Measurements from ENCODE around the gene WDR27.

Gene WDR27

DNA sequence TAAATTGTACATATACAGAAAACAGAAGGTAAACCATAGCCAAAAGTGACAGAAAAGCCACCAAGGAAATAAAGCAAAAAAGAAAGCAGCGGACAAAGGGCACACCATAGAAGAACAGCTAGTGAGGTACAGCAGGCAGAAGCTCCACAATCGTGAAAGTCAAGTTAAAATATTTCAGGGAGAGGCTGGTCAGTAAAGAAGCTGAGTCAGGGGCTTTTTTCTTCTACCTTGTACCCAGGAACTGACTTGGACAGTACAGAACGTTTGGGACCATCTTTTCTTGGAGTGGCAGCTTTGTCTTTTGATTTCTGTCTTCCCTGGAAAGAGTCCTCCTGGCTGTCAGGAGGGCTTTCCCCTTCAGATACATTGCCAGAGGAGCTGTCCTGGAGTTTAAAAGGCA, 8.2 kb upstream of the WDR27 start:
- in situ Hi-C loops (cut with MboI; ENCODE audit: low sequenced_read_pairs, unreplicated experiment) = no loop called here
- DNase-seq (ENCODE audit: low spot score) = no peak
- TF ChIP-seq, protein P1, sequence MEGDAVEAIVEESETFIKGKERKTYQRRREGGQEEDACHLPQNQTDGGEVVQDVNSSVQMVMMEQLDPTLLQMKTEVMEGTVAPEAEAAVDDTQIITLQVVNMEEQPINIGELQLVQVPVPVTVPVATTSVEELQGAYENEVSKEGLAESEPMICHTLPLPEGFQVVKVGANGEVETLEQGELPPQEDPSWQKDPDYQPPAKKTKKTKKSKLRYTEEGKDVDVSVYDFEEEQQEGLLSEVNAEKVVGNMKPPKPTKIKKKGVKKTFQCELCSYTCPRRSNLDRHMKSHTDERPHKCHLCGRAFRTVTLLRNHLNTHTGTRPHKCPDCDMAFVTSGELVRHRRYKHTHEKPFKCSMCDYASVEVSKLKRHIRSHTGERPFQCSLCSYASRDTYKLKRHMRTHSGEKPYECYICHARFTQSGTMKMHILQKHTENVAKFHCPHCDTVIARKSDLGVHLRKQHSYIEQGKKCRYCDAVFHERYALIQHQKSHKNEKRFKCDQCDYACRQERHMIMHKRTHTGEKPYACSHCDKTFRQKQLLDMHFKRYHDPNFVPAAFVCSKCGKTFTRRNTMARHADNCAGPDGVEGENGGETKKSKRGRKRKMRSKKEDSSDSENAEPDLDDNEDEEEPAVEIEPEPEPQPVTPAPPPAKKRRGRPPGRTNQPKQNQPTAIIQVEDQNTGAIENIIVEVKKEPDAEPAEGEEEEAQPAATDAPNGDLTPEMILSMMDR (IDR thresholded peaks at IDR 0.05; ENCODE audit: borderline replicate concordance, control extremely low read depth, extremely low read depth, insufficient read depth, missing control alignments) = no peak

DNA sequence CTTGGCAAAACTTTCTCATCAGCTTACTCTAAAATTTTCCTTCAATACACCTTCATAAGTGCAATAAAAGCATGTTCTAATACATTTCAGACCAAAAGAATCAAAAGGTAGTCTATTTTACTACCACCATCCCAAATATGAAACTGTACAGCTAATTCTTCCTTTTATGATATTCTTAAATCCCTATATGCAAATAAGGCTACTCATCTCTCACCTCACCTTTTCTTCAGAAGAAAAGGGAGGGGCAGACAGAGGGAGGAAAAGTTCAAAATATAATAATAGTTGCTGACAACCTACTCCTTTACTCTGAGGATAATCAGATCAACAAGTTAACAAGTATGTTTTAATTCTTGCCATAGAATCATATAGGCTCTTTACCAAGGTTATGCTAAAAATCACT, 7.5 kb upstream of the WDR27 start:
- no peak for DNase-seq (ENCODE audit: low spot score)
- in situ Hi-C loops (cut with MboI; ENCODE audit: low sequenced_read_pairs, unreplicated experiment) = no loop called here
- TF ChIP-seq, protein P1 (IDR thresholded peaks at IDR 0.05; ENCODE audit: borderline replicate concordance, control extremely low read depth, extremely low read depth, insufficient read depth, missing control alignments) = no peak

DNA sequence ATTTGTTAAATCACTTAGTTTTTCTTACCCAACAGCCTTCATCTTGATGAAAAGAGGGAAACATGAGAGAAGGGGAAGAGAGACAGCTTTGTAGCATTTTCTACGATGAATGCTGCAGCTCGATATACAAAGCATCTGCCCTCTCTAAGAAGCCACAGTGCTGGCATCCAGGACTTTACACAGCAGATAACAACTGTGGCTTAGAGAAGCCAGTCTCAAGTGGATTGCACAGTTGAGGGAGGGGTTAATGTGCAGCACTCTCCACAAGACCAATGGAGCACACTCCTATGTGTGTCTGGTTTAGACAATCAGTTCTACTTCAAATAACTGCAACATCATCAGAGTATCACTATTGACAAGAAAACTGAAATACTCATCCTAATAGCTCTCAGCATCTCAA, 5.9 kb upstream of the WDR27 start:
- in situ Hi-C loops (cut with MboI; ENCODE audit: low sequenced_read_pairs, unreplicated experiment) = no loop called here

DNA sequence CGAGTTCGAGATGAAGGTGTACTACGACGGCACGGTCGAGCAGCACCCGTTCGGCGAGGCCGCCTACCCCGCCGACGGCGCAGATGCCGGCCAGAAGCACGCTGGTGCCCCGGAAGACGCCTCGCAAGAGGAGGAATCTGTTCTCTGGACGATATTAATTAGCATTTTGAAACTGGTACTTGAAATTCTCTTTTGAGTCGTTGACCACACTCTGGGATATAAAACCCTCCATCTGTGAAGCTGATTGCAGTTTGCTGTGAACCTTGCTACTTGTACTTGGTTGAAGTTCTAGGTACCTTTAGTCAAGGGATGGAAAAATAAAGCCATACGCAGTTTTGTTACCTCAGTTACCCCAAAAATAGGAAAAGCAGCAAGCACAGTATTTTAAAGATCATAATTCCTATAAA, 1.0 kb upstream of the WDR27 start:
- TF ChIP-seq, protein P1 (IDR thresholded peaks at IDR 0.05; ENCODE audit: borderline replicate concordance, control extremely low read depth, extremely low read depth, insufficient read depth, missing control alignments) = no peak
- in situ Hi-C loops (cut with MboI; ENCODE audit: low sequenced_read_pairs, unreplicated experiment) = no loop called here
- DNase-seq (ENCODE audit: low spot score) = no peak

More for the DNA sequence above, 5.9 kb upstream of the WDR27 start:
- TF ChIP-seq, protein P1 (IDR thresholded peaks at IDR 0.05; ENCODE audit: borderline replicate concordance, control extremely low read depth, extremely low read depth, insufficient read depth, missing control alignments) = no peak
- no peak for DNase-seq (ENCODE audit: low spot score)

DNA sequence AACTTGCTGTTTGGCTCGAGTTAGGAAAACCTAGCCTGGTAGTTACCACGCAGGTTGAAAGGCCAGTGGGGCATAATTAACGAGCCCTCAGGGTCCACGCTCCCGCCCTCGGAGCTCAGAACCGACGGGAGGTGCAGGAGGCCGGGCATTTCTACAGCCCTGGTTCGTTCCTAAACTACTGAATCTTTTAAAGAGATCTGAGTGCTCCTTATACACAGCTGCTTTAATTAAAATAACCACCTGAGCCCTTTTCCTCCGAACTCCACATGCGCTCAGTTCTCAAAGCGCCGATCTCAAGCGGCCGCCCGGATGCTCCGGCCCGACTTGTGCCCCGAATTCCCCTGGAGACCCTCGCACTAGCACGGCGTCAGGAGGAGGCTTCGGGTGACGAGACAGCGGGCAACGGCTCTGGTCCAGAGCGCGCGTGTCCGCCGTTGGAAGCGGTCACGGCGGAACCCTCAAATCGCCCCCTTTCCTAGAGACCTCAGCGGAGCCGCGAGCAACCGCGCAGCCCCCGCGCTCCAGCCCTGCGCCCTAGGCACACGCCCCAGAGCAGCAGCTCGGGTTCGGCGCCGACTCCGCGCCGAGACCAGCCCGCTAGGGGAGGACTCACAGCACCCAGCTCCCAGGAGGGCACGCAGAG, 397 bp downstream of the WDR27 start:
- DNase-seq (ENCODE audit: low spot score) = no peak
- in situ Hi-C loops (cut with MboI; ENCODE audit: low sequenced_read_pairs, unreplicated experiment) = no loop called here
- TF ChIP-seq, protein P1 (IDR thresholded peaks at IDR 0.05; ENCODE audit: borderline replicate concordance, control extremely low read depth, extremely low read depth, insufficient read depth, missing control alignments) = no peak

DNA sequence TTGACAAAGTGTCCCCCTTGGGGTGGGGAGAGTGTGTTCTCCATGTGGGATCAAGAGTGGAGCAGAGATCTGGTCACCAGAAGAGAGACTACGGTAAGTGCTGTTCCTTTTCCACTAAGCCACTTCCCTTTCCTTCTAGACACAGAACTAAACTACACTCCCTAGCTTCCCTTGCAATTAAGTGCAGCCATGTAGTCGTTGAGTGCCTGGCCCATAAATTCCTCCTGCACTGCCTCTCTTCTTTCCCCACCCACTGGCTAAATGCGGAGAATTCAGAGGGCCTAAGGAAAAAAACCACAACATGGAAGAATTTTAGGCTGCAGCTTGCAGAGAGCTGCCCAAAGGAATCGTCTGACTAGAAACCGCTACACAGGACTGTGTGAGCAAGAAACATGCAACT, 1.5 kb downstream of the WDR27 start:
- no peak for DNase-seq (ENCODE audit: low spot score)
- TF ChIP-seq, protein P1 (IDR thresholded peaks at IDR 0.05; ENCODE audit: borderline replicate concordance, control extremely low read depth, extremely low read depth, insufficient read depth, missing control alignments) = no peak
- in situ Hi-C loops (cut with MboI; ENCODE audit: low sequenced_read_pairs, unreplicated experiment) = no loop called here
